Effector CD4-positive, alpha-beta T cell (primary cell): ENCODE results near the gene CYB5B.

Source experiments
- DNase-seq: peaks from one replicate; pipeline ENCODE4 v3.0.0-alpha.2; 2020

The CYB5B gene

DNA sequence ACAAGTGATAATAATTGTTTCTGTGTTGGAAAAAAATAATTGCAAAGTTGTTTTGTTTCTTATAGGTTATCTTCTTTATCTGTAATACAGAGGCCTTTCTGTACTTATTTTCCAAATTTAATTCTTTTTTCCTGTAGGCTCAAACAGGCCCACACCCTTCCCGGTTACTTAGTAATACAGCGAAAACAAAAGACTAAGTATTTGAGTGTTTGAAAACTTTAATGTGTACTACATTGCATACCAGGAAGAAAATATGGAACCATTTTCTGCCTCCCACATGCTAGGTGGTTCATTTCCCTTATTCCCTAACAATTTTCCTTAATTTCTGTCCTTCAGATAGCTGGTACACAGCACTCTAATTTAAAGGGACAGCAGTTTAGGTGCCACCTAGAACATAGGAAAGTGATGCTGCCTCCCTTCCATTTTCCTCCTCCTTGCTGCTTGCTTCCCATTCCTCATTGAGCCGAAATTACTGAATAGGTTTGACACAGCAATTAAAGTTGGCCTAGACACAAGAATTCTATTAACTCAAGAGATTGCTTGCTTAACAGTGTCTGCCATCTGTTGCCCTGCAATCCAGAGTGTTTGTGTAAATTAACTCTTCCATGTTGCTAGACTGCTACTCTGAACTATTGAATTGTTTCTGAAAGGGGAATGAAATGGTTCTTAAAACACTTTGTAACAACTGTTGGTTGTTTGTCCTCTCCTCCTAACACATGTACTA is 24.2 kb downstream of the CYB5B start:
- no peak for DNase-seq

- no peak for DNase-seq
Measured at GRCh38 chr16:69451166-69451565, 26.7 kb downstream of the CYB5B start.

DNA sequence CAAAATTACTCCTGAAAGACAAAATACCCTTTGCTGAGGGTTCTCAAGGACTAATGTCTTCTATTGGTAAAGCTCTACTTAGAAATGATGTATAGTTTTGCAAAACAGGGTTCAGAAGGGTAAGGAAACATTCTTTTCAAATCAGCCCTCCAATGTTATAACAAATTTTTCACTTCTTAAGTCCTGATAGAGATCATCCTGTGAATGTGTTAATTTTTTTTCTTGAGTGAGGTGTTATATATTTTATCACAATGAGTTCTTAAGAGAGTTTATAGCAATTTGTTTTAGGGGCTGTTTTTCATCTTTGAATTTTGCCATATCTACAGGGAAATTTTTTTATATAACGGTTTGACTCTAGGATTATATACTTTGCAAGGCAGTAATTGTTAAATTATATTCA is 29.5 kb downstream of the CYB5B start:
- no peak for DNase-seq

DNA sequence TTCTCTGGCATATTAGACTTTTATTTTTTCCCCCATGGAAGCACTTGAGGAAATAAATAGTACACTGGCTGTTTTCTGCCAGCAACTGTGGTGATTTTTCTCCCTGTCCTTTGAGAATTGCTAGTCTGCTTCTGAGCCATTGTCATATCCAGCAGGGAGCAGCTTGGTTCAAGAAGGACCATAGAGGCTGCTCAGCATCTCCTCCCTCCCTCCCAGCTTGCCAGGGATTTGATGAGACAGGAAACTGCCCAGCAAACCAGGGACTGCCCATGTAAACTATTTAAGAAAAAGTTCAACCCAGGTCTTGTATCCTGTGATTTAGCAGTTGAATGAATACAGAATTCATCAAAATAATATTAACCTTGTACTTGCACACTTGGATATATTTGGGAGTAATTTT is 39.5 kb downstream of the CYB5B start:
- no peak for DNase-seq

DNA sequence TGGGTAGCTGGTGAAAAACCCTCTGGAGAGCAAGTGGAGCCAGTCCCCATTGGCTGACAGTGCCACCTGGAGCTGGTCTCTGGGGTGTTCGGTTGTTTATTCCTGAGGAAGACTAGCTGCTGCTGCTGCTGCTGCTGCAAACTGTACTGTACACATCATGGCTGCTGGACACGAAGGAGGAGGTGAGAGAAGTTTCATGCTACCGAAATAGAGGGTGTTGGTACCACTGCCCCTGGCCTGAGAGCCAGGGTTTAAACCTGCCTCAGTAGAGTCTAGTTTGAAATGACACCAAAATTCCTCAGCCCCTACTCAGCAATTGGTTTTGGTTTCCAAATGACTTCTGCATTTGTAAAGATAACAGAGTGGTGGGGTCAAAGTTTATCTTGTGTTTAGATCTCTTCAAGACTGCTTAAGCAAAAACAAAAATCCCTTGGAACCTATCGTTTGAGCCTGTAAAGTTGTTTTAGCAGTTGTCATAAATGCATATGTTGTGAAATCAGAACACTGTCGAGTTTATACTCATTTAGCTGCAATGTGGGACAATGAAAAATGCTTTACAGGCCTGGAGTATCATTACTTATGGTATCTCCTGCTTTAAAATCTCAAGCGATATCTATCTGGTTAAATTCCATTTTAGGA is 40.8 kb downstream of the CYB5B start:
- DNase-seq: peak; percentile 9

- no peak for DNase-seq
Measured at GRCh38 chr16:69465881-69466280, 41.5 kb downstream of the CYB5B start.

- DNase-seq: no peak
Measured at GRCh38 chr16:69466547-69466946, 42.1 kb downstream of the CYB5B start.

- DNase-seq: no peak
Measured at GRCh38 chr16:69467080-69467479, 42.7 kb downstream of the CYB5B start.

DNA sequence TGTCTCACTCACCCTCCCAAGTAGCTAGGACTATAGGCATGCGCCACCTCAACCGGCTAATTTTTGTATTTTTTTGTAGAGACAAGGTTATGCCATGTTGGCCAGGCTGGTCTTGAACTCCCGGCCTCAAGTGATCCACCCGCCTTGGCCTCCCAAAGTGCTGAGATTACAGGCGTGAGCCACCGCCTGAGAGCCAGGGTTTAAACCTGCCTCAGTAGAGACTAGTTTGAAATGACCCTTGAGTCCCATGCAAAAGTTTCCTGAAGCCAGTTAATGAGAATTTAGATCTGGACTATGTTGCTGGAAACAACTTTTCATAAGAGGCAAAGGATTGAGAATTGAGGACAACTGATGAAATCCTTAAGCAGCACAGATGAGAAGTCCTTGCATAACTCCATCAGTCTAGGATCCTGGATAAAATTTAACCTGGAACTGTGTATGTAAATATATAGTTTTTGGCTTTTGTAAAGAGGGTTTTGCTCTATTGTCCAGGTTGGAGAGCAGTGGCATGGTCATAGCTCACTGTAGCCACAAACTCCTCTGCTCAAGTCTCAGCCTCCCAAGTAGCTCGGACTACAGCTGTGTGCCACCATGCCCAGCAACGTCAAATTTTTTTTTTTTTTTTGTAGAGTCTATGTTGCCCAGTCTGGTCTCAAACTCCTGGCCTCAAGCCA is 43.2 kb downstream of the CYB5B start:
- no peak for DNase-seq

DNA sequence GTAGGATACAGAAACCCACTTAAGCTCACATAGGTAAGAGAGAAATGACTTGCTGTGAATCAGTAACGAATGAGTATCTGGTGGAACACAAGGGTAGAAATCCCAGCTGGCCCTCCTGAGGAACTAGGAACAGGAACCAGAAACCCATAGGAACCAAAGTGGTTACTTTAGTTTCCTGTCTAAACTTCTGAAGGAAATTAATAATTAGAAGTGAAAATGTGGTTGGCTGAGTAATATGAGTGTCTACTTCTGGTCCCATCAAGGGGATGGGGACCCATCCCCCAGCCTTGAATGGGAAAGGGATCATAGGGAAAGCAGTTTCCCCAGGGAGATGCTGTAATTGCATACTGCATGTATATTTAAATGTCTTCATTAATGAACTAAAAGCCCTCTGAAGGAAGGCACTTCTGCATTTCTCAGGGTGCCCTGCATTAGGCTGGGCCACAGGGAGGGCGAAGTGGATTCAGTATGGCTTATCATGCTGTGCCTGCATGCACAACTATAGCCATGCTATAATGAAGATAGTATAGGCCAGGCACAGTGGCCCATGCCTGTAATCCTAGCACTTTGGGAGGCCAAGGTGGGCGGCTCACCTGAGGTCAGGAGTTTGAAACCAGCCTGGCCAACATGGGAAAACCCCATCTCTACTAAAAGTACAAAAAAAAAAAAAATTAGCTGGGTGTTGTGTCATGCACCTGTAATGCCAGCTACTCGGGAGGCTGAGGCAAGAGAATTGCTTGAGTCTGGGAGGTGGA is 45.6 kb downstream of the CYB5B start:
- no peak for DNase-seq

DNA sequence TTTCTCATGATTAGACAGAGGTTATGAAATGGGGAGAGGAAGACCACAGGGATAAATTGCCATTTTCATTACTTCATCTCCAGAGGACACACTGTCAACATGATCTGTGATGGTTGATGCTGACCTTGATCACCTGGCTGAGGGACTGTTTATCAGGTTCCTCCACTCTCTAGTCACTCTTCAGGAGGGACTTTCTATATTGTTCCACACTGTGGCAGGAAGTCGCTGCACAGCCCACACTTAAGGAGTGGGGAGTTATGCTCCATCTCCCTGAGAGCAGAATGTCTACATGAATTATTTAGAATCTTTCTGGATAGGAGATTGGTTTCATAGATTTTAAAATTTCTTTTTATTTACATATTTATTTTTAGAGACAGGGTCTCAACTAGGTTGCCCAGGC is 46.7 kb downstream of the CYB5B start:
- no peak for DNase-seq

- no peak for DNase-seq
Measured at GRCh38 chr16:69474408-69474807, 50.0 kb downstream of the CYB5B start.

DNA sequence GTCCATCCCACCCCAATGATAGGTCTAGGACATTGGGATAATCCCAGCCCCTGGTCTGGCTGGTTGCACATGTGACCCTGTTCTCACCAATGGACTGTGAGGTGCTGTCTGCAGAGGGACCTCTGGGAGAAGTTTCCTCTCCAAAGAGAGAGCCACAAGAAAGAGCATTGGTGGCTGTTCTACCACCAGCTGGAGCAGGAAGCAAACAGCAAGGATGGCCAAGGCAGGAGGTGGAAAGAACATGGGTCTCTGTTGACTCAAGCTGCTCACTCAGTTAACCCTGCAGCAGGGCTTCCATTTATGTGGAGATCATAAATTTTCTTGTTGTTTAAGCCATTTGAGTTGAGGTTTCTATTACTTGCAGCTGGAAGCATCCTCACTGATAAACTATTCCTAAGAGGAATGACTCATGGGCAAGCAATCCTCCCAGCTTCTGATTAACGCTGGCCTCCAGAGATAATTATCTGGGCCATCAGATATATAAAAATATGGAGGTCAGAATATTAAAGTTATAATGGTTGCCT is 52.6 kb downstream of the CYB5B start:
- DNase-seq: no peak

DNA sequence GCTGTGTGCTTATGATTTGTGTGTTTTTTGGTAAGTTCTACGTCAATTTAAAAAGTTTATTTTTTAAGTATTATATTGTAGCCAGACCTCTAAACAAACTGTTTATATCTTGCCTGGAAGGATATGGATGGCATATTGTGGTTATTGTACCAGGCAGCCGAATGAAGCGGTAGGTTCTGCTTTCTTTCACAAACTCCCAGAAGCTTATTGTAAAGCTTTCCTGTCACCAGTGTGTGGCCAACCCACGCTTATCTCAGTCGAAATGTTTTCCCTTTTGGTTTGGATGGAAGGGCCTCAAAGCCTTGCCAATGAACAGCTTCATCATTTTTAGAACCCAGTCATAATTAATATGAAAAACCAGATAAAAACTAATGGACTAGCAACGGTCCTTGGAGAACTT is 53.1 kb downstream of the CYB5B start:
- DNase-seq: no peak

GRCh38 chr16:69478685-69479084 is 54.3 kb downstream of the CYB5B start:
- DNase-seq: no peak

DNA sequence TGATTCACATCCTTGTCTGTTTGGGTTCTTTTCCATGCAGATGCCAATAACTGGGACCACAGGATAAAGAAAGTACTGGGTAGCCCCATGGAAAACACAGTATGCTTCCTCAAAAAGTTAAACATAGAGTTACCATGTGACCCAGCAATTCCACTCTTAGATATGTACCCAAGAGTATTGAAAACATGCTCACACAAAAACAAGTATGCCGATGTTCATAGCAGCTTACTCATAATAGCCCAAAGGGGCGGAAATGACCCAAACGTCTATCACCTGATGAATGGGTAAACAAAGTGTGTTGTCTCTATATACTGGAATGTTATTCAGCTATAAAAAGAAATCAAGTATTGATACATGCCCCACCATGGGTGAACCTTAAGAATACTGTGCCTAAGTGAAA is 55.4 kb downstream of the CYB5B start:
- DNase-seq: no peak

DNA sequence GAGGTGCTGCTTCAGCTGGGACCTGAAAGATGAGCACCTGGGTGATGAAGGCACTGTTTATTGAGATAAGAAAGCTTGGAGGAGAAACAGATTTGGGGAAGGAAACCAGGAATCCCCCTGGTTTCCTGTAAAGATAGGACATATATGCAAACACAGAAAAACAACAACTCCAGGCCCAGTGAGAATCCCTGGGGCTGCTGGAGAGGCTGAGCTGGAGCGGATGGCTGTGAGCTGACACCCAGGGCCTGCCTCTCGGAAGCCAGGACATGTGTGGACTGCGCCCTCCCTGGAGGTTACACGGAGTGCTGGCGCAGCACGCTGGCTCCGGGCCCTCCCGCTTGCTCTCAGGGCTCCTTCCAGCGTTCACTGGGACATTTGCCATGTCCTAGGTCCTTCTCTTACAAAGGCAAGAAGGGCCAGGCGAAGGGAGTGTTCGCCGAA is 57.5 kb downstream of the CYB5B start:
- no peak for DNase-seq

- no peak for DNase-seq
Measured at GRCh38 chr16:69482410-69482991, 58.1 kb downstream of the CYB5B start.

DNA sequence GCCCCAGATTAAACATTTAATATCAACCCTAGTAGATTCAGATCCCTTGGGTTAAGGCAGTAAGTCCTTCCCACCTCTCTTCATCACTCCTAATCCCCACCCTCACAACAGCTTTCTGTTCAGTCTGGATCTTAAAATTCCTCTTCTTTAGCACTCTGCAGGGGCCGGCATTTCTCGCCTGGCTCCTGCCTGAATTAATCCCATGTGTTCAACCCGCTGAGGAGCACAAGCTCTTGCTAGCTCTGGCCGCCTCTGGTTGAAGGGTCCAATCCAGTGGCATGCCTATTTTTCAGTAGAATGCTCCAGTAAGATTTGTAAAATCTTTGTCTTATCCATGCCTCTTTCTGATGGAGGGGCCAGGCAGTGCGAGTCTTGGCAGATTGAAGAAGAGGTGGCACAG is 59.2 kb downstream of the CYB5B start:
- no peak for DNase-seq

DNA sequence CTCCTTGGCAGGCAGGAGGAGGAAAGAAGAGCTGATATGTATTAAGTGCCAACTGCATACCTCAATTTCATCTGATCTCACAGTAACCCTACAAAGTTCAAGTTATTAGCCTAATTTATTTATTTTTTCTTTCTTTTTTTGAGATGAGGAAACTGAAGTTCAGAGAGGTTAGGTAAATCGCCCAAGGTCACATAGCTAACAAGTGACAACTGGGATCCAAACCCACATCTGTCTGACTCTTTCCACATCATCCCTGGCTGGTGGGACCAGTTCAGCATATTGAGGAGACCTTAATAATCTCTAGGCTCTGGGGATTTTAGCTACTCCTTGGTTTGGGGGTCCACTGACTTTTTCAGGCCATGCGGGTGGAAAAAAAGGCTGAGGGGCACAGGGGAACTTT is 60.9 kb downstream of the CYB5B start:
- DNase-seq: no peak

- DNase-seq: no peak
Measured at GRCh38 chr16:69485816-69486215, 61.4 kb downstream of the CYB5B start.

- DNase-seq: no peak
Measured at GRCh38 chr16:69486272-69486671, 61.9 kb downstream of the CYB5B start.

DNA sequence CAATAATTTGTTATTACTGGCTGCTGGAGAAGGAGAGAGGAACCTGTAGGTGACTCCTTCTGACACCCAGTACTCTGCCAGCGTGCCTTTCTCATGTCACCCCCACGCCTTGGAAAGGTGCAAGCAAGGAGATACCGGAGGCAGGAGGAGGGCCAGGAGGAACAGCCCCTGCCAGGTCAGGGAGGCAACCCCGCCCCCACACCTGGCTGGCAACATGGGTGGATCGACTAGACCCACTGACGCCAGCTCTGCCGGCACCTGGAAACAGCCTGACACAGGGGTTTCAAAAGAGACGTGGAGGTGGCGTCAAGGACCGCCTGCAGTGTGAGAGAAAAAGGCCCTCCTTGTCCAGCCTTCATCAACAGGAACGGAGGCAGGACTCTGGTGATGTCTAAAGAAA is 62.3 kb downstream of the CYB5B start:
- DNase-seq: no peak
